LoVo (cell line): Measurements from ENCODE around the gene TGIF1.

ENCODE experiments used
- DNase-seq: peaks from one replicate; pipeline ENCODE4 v3.0.0-alpha.2; 2016; ENCODE audit warnings: low spot score

Gene TGIF1

DNA sequence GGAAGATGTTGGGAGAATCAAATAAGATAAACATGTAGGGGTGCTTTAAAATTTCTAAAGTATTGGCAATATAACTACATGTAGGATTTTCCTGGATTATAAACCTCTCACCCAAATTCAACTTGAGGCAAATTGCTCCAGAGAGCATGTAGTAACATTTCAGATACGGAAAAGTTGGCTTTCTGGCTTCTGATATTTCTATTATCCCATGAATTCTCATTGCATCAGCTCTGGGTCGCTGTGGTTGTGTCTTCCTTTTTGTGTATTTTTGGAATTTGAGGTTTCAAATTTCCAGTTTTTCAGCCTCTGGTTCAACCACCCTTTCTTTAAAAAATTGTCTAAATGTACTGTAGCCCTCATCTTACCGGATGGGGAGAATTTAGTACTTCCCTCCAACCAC lies 32.3 kb downstream of the TGIF1 start:
- no peak for DNase-seq

DNA sequence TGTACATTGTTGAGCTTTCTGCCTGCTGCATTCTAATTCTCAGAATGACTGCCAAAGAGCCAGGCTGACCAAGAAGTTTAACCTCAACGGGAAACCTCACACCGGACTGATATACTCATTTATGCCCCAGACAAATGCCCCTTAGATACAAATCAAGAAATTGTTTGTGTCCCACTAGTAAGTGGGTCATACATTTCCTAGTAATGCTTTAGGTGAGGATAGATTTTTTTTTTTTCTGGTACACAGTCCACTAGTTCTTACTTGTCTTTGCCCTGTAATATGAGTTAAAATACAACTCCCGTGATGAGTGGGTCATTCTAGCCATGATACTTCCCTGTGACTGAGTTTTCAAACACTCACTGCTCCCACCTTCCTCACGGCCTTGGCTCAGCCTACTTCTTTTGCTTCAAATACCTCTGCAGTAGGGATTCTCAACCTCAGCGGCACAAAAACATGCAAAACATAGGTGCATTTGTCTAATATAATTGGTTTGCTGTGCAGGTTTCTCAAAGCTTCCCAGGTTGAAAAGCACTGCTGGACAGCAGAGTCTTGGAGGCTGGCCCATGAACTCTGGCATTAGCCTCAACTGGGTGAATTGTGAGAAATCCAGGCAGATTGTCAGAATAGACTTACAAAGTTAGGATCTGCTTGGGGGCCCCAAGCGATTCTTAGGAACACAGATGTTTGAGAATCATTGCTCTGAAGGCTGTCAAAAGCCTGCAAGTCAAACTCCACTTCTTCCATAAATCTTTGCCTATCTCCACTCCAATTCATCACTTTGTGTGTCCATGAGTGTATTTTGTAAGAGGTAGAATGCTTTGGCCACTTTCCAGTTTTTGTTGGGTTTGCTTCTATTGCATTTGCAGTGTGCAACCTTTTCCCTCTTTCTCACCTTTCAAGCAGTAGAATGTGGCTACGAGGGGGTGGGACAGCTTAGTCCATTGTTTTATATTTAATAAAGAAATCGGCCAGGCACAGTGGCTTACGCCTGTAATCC lies 35.5 kb downstream of the TGIF1 start:
- DNase-seq: no peak

DNA sequence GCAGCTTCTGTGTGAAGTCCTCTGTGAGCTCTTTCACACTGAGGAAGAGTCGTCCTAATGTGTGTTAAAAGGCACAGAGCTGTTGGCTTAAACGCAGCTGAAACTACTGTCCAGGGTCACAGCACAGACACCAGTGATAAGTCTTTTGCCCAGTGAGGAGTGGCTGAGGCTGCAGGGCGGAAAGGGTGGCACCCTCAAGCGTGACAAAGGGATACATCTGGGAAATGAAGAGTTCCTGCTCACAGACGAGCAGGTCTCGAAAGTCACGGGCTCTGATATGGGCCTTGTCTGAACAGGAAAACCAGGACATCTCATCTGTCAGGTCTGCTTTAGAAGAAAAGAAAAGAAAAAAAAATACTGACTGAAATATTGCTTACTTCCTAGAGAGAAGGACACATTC lies 36.5 kb downstream of the TGIF1 start:
- no peak for DNase-seq

DNA sequence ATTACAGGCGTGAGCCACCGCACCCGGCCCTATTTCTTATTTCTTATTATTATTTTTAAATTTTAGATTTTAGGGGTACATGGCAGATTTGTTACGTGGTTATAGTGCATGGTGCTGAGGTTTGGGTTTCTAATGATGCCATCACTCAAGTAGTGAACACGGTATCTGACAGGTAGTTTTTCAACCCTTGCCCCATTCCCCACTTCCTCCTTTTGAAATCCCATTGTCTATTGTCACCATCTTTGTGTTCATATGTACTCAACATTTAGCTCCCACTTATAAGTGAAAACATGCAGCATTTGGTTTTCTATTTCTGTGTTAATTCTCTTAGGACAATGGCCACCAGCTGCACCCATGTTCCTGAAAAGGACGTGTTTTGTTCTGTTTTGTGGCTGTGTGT lies 39.5 kb downstream of the TGIF1 start:
- no peak for DNase-seq

DNA sequence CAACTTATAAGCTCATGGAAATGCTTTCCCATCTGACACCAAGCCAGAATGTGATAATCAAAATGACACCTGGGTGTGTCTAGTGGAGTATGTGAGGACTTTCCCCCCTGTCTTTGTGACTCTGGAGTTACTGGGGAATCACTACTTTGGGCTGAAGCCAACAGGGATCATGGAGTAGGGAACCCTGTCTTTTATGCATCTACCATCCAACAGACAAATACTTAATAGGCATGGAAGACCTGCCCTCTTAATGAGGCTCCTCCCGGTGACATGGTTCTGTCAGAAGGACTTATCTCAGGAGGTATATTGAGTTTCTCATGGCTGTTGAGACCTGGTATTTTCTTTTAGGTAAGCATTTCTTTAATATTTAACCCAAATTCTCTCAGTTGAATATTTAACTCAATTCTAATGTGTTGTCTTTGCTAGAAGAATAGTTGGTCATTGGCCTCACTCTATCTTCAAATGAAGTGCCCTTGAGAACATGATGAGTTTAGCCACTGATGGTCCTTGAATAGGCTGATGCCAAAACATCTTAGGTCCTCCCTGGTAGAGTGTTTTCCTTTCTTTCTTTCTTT lies 42.1 kb downstream of the TGIF1 start:
- no peak for DNase-seq

DNA sequence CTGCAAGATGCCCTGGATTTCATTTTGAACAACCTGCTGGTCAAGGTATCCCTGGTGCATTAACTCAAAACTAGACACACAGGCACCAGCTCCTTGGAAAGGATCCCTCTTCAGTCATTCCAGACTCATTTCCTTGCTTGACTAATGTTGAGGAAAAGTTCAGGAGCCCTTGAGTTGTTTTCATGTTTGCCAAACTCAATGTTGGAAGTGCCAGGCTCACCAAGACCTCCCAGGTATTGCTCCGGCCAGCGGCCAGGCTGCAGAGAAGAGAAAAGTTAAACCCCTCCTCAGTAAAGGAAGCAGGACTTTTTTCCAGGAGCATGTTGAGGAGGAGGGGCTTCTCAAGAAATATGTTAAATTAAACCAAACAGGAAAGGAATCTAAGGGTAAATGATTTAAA lies 42.7 kb downstream of the TGIF1 start:
- no peak for DNase-seq

DNA sequence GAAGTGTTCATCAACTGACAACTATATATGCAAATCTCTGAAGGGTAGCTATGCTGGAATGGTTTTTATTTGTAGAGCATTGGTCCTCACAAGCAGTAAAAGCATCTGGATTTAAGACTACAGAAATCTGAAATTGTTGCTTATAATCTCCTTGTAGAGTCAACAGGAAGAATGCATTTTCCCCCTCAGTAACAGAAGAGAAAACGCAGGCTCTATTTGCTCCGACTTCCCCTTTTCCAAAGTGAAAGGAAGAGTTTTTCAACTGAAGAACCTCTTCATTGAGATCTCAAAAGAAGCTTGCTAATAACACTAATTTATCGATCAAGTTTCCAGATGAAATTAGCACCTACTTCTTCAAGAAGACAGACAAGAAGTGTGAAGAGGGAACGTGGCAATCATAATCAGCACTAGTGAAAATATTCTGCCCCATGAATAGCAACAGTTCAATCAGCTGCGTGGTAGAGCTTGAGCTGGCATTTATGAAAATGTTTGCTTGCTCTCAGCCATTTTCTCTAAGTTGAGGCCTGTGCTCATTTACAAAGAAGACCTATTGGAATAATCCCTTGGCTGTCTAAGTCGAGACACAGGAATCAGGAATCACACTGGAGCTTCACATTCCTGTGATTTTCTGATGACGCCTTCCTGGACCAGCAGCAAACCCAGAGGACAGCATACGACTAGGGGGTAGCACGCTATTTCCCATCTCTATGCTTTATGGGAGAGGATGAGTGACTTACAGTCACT lies 43.7 kb downstream of the TGIF1 start:
- no peak for DNase-seq

DNA sequence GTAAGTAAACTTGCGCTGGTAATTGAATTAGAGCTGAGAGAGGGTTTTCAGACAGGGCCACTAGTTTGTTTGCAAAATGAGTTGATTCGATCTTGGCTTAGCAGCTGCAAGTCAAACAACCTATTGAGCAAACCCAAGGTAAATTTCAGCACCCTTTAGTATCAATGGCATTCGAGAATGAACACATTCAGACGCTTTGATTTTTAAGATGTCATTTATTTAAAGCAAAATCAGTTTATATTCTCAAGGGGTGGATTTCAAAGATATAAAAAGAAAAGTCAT lies 44.2 kb downstream of the TGIF1 start:
- DNase-seq: no peak

DNA sequence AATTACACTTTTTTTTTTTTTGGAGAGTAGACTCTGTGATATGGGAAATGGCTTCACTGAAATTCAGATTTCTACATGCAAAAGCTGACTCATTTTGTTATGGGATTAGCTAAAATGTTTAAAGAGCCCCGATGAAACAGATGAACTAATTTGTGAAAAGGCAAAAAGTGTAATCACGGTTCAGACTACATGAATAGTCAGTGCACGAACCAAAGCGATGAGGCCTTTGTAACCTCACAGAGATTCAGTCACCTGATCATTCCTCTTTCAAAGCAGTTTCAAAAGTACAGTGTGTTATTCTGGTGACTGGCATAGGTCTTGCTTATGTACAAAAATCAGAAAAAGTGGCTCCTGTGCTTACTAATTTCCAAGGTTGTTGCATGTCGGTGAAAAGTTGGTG lies 44.6 kb downstream of the TGIF1 start:
- DNase-seq: no peak

DNA sequence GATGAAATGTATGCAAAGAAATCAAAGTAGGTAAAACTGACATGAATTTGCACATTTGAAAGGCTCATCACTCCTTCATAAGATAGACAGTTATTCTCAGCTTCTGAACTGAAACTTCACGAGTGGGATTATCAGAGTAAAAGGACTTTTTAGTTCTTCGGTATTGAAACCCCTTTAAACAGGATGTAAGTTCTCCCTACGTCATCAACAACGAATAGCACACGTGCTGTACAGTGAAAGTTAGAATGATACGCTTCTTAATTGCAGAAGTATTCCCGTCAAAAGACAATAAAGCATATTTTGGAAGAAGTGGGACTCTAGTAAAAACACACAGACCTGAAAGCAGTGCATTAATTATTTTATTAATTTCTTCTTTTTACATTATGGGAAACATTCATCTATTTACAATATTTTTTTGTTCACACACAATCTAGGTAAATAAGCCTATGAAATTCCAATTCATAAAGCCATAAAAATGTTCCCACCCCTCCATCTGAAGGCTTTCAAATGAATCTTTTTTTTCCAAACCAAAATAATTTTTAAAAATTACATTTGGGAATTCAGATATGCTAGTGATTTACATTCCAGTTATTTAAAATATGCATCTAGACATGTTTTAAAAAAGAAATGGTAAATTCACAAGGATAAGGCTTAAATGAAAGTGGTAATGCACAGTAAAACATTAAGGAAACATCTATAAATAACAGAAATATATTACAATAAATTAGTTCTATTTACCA lies 45.9 kb downstream of the TGIF1 start:
- DNase-seq: no peak

DNA sequence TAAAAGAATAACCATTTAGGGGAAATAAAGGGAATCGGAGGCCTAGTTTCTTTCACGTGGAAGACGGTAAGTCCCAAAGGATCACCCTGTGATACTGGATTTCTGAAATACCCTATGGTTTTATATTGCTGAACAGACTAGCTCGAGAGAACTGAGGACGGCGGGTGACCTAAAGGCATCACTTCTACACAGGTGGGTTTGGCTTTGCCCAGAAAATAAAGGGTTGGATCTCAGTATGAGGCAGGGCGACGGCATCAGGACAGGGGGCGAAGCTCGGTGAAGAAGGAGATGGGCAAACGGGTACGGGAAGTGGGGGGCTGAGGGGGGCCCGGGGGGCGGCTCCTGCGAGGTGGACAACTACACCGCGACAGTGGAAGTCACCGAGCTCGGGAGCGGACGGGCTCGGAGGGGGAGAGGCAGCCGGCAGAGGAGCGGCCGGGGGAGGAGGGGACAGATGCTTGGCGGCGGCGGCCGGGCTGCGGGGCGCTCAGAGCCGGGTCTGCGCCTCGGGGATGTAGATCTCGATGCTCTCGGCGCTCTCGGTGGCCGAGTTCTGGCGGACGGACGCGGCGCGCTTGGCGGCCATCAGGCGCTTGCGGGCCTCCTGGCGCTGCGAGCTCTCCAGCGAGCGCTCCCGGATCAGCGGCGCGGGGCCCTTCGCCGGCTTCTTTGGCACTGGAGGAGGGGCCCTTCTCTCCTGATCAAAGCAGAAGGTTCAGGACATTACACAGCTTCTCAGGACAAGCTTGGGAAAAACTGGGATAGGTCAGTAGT lies 48.9 kb downstream of the TGIF1 start:
- DNase-seq: no peak

DNA sequence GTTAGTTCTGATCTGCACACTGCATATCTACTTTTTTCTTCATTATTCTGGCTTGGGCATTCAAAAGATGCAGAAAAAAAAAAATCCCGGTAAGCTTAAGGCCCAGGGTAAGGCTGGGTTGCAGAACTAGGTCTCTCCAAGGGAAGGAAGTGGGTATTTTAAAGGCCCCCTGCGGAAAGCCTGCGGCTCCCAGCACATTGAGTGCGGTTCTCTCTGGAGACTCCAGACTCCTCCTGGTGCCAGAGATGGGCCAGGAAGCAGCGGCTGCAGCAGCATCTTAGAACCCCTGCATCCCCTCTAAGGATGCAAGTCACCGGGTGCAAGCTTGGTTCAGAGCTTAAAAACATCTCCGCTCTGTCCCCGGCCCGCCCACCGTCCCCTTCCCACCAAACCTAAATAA lies 49.5 kb downstream of the TGIF1 start:
- DNase-seq: no peak

DNA sequence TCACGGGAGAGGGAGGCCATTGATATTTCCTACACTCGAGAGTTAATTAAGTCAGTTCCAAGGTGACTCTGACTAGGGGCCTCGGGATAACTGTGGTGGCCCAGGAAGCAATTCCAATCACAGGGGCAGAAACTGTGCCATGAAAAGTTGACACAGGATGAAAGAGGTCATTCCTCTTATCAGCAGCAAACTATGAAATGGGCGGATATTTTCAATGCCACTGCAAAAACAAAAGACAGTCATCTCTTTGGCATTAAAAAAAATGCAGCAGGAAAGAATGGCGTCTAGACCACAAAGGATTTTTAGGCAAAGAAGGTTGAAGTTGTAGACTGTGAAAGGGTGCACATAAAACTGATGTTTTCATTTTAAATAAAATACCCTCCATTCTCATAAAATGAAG lies 50.0 kb downstream of the TGIF1 start:
- DNase-seq: no peak

DNA sequence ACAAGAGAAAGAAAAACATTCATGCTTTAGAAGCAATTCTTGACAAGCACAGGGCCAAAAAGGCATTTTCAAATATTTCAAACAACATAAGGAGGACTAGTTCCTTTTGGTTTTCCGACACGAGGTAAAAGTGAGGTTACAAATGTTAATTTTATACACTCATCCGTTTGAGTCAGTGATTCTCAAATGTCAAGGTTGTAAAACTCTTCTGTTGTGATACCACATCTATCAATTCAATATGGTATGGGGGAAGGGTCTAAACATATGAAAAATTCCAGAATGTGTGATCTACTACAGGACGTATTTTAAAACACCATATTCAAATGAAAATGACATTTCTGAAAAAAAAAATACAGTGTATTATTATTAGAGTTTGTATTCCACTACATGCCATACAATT lies 52.7 kb downstream of the TGIF1 start:
- DNase-seq: no peak

DNA sequence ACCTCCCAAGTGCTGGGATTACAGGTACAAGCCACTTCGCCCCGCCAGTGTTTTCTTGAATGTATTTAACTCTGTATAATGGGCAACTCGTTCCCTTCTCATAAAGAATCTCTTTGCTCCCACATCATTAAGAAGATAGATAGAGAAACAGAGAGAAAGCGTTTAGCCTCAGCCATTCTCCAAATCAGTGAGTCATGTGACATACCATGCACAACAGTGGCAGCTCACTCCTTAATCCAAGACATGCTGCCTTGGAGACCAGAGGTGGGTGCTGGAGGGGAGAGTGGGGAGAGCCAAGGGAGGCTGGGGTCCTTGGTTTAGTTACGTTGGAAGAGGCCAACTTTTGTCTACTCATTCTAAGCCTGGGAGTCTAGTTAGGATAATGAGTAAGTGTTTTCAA lies 54.7 kb downstream of the TGIF1 start:
- no peak for DNase-seq

DNA sequence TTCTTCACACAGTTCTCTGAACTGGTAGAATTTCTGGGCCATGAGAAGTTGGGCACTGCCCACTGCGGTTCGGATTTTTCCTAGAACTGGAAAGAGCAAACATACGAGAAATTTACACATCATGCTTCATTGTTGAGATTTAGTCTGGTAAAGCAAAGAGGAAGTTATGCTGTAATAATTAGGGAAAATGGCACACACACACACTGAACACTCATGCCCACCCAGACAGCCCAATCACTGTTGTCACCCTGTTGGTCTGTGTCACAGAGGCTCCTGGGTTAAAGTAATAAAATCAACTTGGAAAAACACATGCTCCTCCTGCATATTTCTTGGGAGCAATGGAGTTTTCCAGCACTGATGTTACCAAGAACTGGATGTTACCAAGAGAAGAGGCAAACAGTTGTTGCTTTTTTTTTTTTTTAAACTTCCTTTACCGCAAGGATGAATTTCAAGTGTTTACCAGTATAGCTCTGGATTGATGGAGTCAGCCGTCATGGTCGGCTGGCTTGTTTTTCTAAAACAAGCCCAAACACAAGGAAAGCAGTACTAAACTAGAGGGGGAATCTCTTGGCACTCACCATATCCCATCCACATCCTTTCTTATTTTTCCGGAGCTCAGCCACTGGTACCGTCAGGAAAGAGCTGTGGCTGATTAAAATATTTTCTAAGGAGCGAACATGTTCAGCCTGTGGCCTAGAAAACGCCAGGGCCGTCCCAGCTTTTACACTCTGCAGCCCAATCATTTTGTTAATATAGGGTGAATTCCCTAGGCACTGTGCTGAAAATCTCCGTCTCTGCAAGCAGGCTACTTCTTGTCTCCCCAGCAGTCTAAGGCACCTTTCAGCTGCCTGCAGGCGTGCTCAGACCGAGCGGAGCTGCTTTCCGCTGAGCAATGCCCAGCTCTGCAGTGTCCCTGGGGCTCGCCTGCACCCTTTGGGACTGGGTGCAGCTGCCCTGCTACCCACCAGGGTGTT lies 58.9 kb downstream of the TGIF1 start:
- no peak for DNase-seq
